ENCODE measurements around the gene MORC4.

GRCh38 chrX:106905064-106905708 lies 94.8 kb downstream of the MORC4 start:
- TF ChIP-seq POLR2A (IDR thresholded peaks at IDR 0.05) (no peak), CTCF (IDR thresholded peaks at IDR 0.05) (no peak)
